ENCODE data around the gene RASSF8. TPM values are rescaled to one million over a fixed set of nuclear protein-coding genes. Genes with fewer than 3 reads are reported as not detected.

The RASSF8 gene
- total RNA-seq, 1 donor from 2014 or later: 39.5 TPM

DNA sequence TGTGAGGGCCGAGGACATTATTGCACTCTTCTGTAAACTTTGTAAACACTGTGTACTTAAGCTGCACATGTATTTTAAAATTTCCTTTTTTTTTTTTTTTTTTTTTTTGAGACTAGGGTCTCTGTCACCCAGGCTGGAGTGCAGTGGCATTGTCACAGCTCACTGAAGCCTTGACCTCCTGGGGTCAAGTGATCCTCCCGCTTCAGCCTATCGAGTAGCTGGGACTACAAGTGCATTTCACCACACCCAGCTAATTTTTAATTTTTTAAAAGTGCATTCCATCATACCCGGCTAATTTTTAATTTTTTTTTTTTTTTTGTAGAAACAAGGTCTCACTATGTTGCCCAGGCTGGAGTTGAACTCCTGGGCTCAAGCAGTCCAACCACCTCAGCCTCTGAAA, 42.4 kb downstream of the RASSF8 start:
- H3K9ac ChIP-seq (ENCODE audit: low read length): no peak overlapping the region
- H3K27me3 ChIP-seq (ENCODE audit: insufficient read depth, low read length): no peaks in the 10 kb centered on the region
- peaks cover 21% of the 10 kb centered on the region for H3K4me1 Mint-ChIP-seq (ENCODE audit: low read depth, unreplicated experiment)
- no peak for TF ChIP-seq EZH2 (IDR thresholded peaks at IDR 0.05; ENCODE audit: insufficient read depth, low read length)
- TF ChIP-seq CTCF (IDR thresholded peaks at IDR 0.05; ENCODE audit: insufficient read depth, low read depth, low read length): no peak
- DNase-seq (ENCODE audit: low read depth) (no peak), FAIRE-seq (no peak)
- no peak overlapping the region for H3K4me3 Mint-ChIP-seq (ENCODE audit: unreplicated experiment)
- H3K4me3 ChIP-seq (ENCODE audit: insufficient read depth, low read depth, low read length): no peak overlapping the region
- peaks cover 9% of the 10 kb centered on the region for H3K9me3 Mint-ChIP-seq (ENCODE audit: unreplicated experiment)
- no peaks in the 10 kb centered on the region for H3K36me3 ChIP-seq (ENCODE audit: insufficient read depth, low read length)
- peaks cover 94% of the 10 kb centered on the region for H3K79me2 ChIP-seq (ENCODE audit: insufficient read depth, low read length)
- H3K9me3 ChIP-seq (ENCODE audit: insufficient read depth, low read depth, low read length): no peaks in the 10 kb centered on the region
- no peaks in the 10 kb centered on the region for H4K20me1 ChIP-seq (ENCODE audit: insufficient read depth, low read length)
- H2AFZ ChIP-seq (ENCODE audit: low read depth, low read length): no peak overlapping the region
- H3K4me2 ChIP-seq (ENCODE audit: low read length): no peak overlapping the region
- H3K27me3 Mint-ChIP-seq (ENCODE audit: low read depth, unreplicated experiment): no peaks in the 10 kb centered on the region
- H3K27ac ChIP-seq (ENCODE audit: low read depth, low read length): no peak overlapping the region
- H3K36me3 Mint-ChIP-seq (ENCODE audit: low read depth, unreplicated experiment): peaks cover 8% of the 10 kb centered on the region
- H3K4me1 ChIP-seq (ENCODE audit: insufficient read depth, low read length): peaks cover 25% of the 10 kb centered on the region
- no peak overlapping the region for H3K27ac Mint-ChIP-seq (ENCODE audit: unreplicated experiment)

GRCh38 chr12:26001530-26001929, 43.0 kb downstream of the RASSF8 start:
- H3K36me3 Mint-ChIP-seq (ENCODE audit: low read depth, unreplicated experiment): peaks cover 8% of the 10 kb centered on the region
- Histone ChIP-seq H3K27ac (ENCODE audit: low read depth, low read length) (no peak overlapping the region), H3K79me2 (ENCODE audit: insufficient read depth, low read length) (peaks cover 94% of the 10 kb centered on the region), H3K4me2 (ENCODE audit: low read length) (no peak overlapping the region), H2AFZ (ENCODE audit: low read depth, low read length) (no peak overlapping the region), H4K20me1 (ENCODE audit: insufficient read depth, low read length) (no peaks in the 10 kb centered on the region), H3K9ac (ENCODE audit: low read length) (no peak overlapping the region), H3K27me3 (ENCODE audit: insufficient read depth, low read length) (no peaks in the 10 kb centered on the region), H3K36me3 (ENCODE audit: insufficient read depth, low read length) (no peaks in the 10 kb centered on the region), H3K4me3 (ENCODE audit: insufficient read depth, low read depth, low read length) (no peak overlapping the region), H3K4me1 (ENCODE audit: insufficient read depth, low read length) (peaks cover 18% of the 10 kb centered on the region), H3K9me3 (ENCODE audit: insufficient read depth, low read depth, low read length) (no peaks in the 10 kb centered on the region)
- no peak for DNase-seq (ENCODE audit: low read depth)
- H3K9me3 Mint-ChIP-seq (ENCODE audit: unreplicated experiment): peaks cover 9% of the 10 kb centered on the region
- H3K4me1 Mint-ChIP-seq (ENCODE audit: low read depth, unreplicated experiment): peaks cover 16% of the 10 kb centered on the region
- TF ChIP-seq CTCF (IDR thresholded peaks at IDR 0.05; ENCODE audit: insufficient read depth, low read depth, low read length): no peak
- no peak for TF ChIP-seq EZH2 (IDR thresholded peaks at IDR 0.05; ENCODE audit: insufficient read depth, low read length)
- H3K27ac Mint-ChIP-seq (ENCODE audit: unreplicated experiment): no peak overlapping the region
- FAIRE-seq: no peak
- no peaks in the 10 kb centered on the region for H3K27me3 Mint-ChIP-seq (ENCODE audit: low read depth, unreplicated experiment)
- no peak overlapping the region for H3K4me3 Mint-ChIP-seq (ENCODE audit: unreplicated experiment)

DNA sequence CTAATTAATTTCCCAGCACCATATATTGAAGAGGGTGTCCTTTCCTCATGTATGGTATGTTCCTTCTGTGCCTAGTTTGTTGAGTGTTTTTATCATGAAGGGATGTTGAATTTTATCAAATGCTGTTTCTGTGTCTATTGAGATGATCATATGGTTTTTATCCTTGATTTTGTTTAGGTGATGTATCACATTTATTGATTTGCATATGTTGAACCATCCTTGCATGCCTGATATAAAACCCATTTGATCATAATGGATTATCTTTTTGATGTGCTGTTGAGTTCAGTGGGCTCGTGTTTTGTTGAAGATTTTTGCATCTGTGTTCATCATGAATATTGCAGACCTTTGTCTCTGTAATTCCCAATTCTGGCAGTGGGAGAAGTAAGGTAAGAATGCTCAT, 44.6 kb downstream of the RASSF8 start:
- no peak for DNase-seq (ENCODE audit: low read depth)
- Histone ChIP-seq H3K36me3 (ENCODE audit: insufficient read depth, low read length) (no peaks in the 10 kb centered on the region), H3K4me2 (ENCODE audit: low read length) (no peak overlapping the region), H3K4me1 (ENCODE audit: insufficient read depth, low read length) (peaks cover 6% of the 10 kb centered on the region), H3K27ac (ENCODE audit: low read depth, low read length) (no peak overlapping the region), H3K9me3 (ENCODE audit: insufficient read depth, low read depth, low read length) (no peaks in the 10 kb centered on the region), H3K27me3 (ENCODE audit: insufficient read depth, low read length) (no peaks in the 10 kb centered on the region), H3K4me3 (ENCODE audit: insufficient read depth, low read depth, low read length) (no peak overlapping the region), H4K20me1 (ENCODE audit: insufficient read depth, low read length) (no peaks in the 10 kb centered on the region), H2AFZ (ENCODE audit: low read depth, low read length) (no peak overlapping the region), H3K79me2 (ENCODE audit: insufficient read depth, low read length) (peaks cover 95% of the 10 kb centered on the region), H3K9ac (ENCODE audit: low read length) (no peak overlapping the region)
- peaks cover 9% of the 10 kb centered on the region for H3K9me3 Mint-ChIP-seq (ENCODE audit: unreplicated experiment)
- no peak overlapping the region for H3K27ac Mint-ChIP-seq (ENCODE audit: unreplicated experiment)
- no peak overlapping the region for H3K4me3 Mint-ChIP-seq (ENCODE audit: unreplicated experiment)
- no peak for FAIRE-seq
- no peaks in the 10 kb centered on the region for H3K27me3 Mint-ChIP-seq (ENCODE audit: low read depth, unreplicated experiment)
- peaks cover 11% of the 10 kb centered on the region for H3K36me3 Mint-ChIP-seq (ENCODE audit: low read depth, unreplicated experiment)
- peaks cover 2% of the 10 kb centered on the region for H3K4me1 Mint-ChIP-seq (ENCODE audit: low read depth, unreplicated experiment)
- no peak for TF ChIP-seq EZH2 (IDR thresholded peaks at IDR 0.05; ENCODE audit: insufficient read depth, low read length)
- TF ChIP-seq CTCF (IDR thresholded peaks at IDR 0.05; ENCODE audit: insufficient read depth, low read depth, low read length): no peak
